ENCODE measurements around the gene C14orf180.

GRCh38 chr14:104580961-104581360 is 1.4 kb downstream of the C14orf180 start:
- TF ChIP-seq POLR2A (IDR thresholded peaks at IDR 0.05; ENCODE audit: low read depth, low read length) (no peak), POU2F2 (IDR thresholded peaks at IDR 0.05; ENCODE audit: low read depth, low read length) (no peak), POLR2AphosphoS5 (IDR thresholded peaks at IDR 0.05; ENCODE audit: low read depth, low read length) (no peak), TAF1 (IDR thresholded peaks at IDR 0.05; ENCODE audit: low read depth, low read length) (no peak), SPI1 (IDR thresholded peaks at IDR 0.05; ENCODE audit: low read depth, low read length) (no peak)
